ENCODE data around the gene AOPEP.

DNA sequence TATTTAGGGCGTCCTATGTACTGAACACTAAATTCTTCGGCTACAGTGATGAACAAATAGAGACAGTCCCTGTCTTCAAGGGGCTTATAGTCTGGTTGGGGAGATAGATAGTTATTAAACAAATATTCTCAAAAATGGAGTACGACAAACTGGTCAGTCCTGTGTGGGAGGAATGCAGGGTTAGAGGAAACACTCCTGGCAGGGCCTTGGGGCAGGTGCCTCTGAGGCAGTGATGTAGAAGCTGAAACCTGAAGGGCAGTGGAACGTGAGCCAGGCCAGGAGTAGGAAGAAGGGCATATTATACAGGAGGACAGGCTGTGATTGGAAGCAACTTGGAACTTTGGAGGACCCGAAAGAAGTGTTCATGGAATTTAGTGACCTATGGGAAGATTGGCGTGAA, 133.4 kb downstream of the AOPEP start:
- TF ChIP-seq, protein P1, sequence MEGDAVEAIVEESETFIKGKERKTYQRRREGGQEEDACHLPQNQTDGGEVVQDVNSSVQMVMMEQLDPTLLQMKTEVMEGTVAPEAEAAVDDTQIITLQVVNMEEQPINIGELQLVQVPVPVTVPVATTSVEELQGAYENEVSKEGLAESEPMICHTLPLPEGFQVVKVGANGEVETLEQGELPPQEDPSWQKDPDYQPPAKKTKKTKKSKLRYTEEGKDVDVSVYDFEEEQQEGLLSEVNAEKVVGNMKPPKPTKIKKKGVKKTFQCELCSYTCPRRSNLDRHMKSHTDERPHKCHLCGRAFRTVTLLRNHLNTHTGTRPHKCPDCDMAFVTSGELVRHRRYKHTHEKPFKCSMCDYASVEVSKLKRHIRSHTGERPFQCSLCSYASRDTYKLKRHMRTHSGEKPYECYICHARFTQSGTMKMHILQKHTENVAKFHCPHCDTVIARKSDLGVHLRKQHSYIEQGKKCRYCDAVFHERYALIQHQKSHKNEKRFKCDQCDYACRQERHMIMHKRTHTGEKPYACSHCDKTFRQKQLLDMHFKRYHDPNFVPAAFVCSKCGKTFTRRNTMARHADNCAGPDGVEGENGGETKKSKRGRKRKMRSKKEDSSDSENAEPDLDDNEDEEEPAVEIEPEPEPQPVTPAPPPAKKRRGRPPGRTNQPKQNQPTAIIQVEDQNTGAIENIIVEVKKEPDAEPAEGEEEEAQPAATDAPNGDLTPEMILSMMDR (IDR thresholded peaks at IDR 0.05): no peak
- no peak for TF ChIP-seq POLR2A (IDR thresholded peaks at IDR 0.05)

Measured in testis (tissue), 2 donors.